ENCODE measurements around the gene TMEM271. TPM values are rescaled to one million over a fixed set of nuclear protein-coding genes. Genes with fewer than 3 reads are reported as not detected.
"Not testable (repeated sequence)": the region's sequence is repeated elsewhere in the genome, so short reads cannot be mapped to it uniquely, and the experiment has no call there.

Gene TMEM271
- total RNA-seq, 1 donor: not detected

- no peak for DNase-seq (ENCODE audit: low read depth in 2 of 3, low spot score in 2 of 3)
These were observed 8.4 kb downstream of the TMEM271 start for GRCh38 chr4:567457-568350.

- no peak for DNase-seq (ENCODE audit: low read depth in 2 of 3, low spot score in 2 of 3)
These were observed 9.4 kb downstream of the TMEM271 start for GRCh38 chr4:566508-567295.

- no peak for DNase-seq (ENCODE audit: low read depth in 2 of 3, low spot score in 2 of 3)
These were observed 10.1 kb downstream of the TMEM271 start for GRCh38 chr4:566035-566434.

GRCh38 chr4:565614-566013 lies 10.5 kb downstream of the TMEM271 start:
- DNase-seq (ENCODE audit: low read depth in 2 of 3, low spot score in 2 of 3): not testable (repeated sequence)

GRCh38 chr4:562458-562857 lies 13.6 kb downstream of the TMEM271 start:
- not testable (repeated sequence) for DNase-seq (ENCODE audit: low read depth in 2 of 3, low spot score in 2 of 3)

- no peak for DNase-seq (ENCODE audit: low read depth in 2 of 3, low spot score in 2 of 3)
These were observed 14.7 kb downstream of the TMEM271 start for GRCh38 chr4:561426-561825.

GRCh38 chr4:560731-561291 lies 15.3 kb downstream of the TMEM271 start:
- DNase-seq (ENCODE audit: low read depth in 2 of 3, low spot score in 2 of 3): no peak

- DNase-seq (ENCODE audit: low read depth in 2 of 3, low spot score in 2 of 3): no peak
These were observed 16.0 kb downstream of the TMEM271 start for GRCh38 chr4:560061-560460.

GRCh38 chr4:555566-556275 lies 20.4 kb downstream of the TMEM271 start:
- DNase-seq (ENCODE audit: low read depth in 2 of 3, low spot score in 2 of 3): no peak

- not testable (repeated sequence) for DNase-seq (ENCODE audit: low read depth in 2 of 3, low spot score in 2 of 3)
These were observed 21.2 kb downstream of the TMEM271 start for GRCh38 chr4:554793-555320.

GRCh38 chr4:552019-552418 lies 24.1 kb downstream of the TMEM271 start:
- no peak for DNase-seq (ENCODE audit: low read depth in 2 of 3, low spot score in 2 of 3)

- DNase-seq (ENCODE audit: low read depth in 2 of 3, low spot score in 2 of 3): not testable (repeated sequence)
These were observed 25.8 kb downstream of the TMEM271 start for GRCh38 chr4:550268-550667.

GRCh38 chr4:548976-549375 lies 27.1 kb downstream of the TMEM271 start:
- DNase-seq (ENCODE audit: low read depth in 2 of 3, low spot score in 2 of 3): no peak

GRCh38 chr4:545612-546011 lies 30.5 kb downstream of the TMEM271 start:
- no peak for DNase-seq (ENCODE audit: low read depth in 2 of 3, low spot score in 2 of 3)

- no peak for DNase-seq (ENCODE audit: low read depth in 2 of 3, low spot score in 2 of 3)
These were observed 31.5 kb downstream of the TMEM271 start for GRCh38 chr4:544386-545105.

GRCh38 chr4:541271-541670 lies 34.8 kb downstream of the TMEM271 start:
- no peak for DNase-seq (ENCODE audit: low read depth in 2 of 3, low spot score in 2 of 3)

GRCh38 chr4:538542-539142 lies 37.5 kb downstream of the TMEM271 start:
- no peak for DNase-seq (ENCODE audit: low read depth in 2 of 3, low spot score in 2 of 3)

GRCh38 chr4:537436-538264 lies 38.4 kb downstream of the TMEM271 start:
- DNase-seq (ENCODE audit: low read depth in 2 of 3, low spot score in 2 of 3): no peak
